SIG-M5 treated with dmso at 0.1 percent for 504 hours (cell line): ENCODE measurements around the gene OPCML.

Source experiments
- DNase-seq: peaks from one replicate; lab custom pipeline; 2025; ENCODE audit not compliant: unreplicated experiment; lab: John Stamatoyannopoulos, UW

OPCML gene

DNA sequence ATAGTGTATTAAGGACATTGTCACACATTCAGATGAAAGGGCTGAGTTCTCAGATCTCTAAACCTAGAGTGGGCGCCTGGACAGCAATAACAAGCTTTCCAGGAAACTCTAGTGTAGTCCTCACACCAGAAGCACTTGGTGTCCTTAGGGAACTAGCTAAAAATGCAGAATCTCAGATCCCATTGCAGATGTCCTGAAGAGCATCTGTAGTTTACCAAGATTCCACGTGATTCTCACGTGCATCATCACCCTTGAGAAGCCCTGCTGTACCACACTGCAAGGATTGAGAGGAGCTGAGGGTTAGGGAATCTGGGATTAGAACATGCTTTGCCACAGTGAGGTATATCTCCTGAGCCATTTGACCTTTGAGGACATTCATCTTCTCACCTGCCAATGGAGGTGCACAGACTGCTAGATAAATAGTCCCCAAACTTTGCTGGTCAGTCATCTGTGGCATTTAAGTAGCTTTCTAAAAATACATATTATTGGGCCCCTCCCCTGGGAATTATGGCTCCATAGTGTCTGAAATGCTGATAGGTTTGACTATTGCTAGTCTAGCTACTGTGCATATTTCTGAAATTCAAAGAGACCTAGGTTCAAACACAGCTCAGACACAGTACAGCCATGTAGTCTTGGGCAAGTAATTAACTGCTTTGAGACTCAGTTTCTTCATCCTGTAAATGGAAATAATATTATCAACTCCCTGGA is 1068.9 kb downstream of the OPCML start:
- DNase-seq, result no peak

DNA sequence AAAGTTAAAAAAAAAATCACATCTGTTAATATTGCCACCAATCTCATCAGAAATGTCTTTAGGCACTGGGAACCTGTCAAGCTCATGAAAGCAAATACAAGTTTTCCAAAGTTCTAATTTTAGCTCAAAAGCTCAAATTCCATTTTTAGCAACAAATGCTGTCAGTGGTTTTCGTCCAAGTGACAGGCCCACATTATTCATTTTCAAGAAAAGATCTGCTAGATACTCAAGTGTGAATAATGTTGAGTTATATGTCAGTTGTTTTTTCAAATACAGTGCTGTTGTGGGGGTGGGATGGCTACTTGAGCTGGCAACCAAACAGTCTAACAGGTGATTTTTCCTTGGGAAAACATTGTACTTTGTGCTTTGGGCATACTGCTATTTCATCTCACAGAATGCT is 1072.6 kb downstream of the OPCML start:
- DNase-seq, result no peak

DNA sequence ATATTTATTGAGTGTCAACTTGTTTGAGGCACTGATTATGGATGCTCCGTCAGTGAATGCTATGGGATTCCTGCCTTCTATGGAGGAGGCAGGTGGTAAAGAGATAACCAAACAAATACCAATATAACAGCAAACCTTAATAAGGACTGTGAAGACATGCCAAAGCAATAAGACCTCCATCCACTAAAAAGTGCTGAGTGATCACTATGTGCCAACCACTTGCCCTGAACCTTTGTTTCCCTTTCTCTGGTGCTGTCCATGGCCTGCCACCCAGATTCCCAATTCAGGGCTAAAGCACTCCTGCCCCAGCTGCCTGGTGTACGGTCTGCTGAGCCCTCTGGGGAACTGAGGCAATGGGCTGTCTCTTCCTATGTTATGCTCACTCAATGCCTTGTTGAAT is 1074.9 kb downstream of the OPCML start:
- DNase-seq, result no peak

DNA sequence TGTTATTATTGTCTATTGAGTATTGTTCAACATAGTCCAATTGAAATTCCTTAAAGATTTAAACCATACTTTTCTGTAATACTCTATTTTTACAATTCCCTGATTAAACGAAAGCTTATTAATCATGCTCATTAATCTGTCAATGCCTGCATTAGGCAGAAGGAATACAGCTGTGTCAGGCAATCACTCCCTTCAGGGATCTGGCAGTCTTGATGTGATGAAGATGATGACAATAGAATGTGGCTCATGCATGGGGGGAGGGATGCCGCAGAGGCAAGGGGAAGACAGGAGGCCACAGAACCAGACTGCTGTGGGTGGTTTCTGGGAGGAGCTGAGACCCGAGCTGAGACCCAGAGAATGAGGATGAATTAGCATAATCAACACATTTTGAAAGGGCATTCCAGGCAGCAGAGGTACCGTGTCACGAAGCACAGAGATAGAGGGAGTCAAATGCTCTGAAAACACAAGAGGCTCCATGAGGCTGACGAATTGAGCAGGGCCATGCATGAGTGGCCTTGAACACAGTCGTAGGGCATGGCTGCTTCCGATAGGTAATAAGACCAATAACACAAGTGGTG is 1075.5 kb downstream of the OPCML start:
- no peak for DNase-seq

DNA sequence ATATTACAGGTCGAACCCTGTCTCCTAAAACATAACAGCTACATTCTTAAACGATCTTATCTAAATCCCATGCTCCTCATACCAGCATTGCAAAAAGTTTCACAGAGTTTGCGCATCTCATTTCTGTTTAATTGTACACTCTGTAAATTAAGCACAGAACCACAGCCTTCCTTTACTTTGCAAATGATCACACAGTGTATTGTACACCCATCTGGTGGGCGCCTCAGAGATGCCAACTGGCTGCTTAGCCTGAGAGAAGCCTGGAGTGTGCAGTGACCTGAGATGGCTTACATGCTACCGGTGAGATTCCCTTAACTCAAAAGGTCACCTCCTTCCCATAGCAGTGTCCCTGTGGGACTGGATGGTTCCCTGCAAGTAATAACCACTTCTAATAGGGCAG is 1077.3 kb downstream of the OPCML start:
- DNase-seq, result no peak

DNA sequence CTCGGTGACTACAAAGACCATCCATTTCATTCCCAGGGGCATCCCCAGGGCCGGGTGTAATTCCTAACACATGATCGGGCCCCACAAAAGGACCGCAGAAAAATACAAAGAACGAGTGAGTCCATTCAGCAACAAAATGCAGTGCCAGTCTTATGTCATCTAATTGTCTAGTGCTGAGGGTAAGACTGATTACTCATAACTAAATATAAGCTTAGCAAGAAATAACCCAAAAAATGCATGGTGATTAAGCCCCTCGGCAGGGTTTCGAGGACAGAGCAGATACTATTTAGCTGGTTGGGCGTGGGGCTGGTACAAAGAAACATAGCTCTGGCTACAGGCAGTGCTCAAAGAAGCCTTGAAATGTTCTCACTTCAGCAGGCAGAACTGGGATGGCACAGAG is 1078.9 kb downstream of the OPCML start:
- no peak for DNase-seq

DNA sequence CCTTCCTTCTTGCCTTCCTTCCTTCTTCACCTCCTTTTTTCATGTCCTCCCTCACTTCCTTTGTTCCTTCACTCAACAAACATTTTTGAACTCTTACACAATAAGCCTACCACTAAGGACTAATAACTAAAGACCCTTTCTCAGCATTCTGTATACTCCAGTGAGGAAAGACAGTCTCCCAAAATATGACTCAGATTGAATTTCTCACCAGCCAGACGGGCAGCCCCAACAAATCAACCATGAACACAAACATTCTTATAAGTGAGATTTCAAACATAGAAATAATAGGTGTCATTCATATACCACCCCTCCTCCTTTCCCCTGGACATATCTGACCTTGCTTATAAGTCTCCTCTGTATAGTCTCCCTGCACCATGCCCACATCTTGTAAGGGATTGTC is 1079.7 kb downstream of the OPCML start:
- DNase-seq, result no peak

DNA sequence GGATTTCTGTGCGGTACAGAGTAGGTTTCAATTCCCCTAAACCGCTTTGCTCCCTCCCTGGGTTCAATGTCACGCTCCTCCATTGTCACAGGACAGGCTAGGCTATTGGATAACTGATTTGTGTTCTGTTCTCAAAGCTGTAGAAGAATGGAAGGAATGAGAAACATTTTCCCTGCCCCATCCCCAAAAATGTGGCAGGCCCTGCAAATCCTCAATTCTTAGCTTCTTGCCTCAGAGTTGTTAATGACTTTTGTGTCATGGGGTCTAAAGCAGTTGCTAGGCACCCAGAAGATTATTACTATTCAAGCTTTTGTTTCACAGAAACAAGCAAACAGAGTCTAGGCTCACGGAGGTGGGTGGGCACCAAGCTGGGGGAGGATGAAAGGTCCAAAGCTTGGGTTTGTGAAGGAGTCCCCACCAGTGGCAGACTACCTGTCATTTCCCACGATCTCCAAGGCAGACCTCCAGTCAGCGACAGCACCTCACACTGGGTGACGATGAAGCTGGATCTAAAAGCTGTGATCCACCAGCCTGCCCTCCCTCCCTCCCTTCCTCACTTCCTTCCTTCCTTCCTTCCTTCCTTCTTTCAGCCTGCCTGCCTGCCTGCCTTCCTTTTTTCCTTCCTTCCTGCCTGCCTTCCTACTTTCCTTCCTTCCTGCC is 1080.2 kb downstream of the OPCML start:
- no peak for DNase-seq

DNA sequence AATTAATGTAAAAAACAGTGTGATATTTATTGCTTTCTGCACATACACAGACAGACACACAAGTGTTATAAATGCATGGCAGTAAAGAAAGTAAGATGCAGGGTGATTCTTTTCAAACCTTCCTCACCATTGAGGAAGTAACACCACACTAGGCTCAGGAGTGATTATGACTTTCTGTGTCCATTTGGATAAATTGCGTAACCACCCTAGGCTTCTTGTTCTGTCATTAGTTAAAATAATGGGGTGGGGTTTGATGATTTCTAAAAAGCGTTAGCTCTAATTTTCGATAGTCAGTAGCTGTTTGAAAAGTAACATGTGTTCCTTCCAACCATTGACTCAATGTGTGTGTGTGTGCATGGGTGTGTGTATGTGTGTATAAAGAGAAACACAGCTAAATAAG is 1081.7 kb downstream of the OPCML start:
- DNase-seq, result no peak

DNA sequence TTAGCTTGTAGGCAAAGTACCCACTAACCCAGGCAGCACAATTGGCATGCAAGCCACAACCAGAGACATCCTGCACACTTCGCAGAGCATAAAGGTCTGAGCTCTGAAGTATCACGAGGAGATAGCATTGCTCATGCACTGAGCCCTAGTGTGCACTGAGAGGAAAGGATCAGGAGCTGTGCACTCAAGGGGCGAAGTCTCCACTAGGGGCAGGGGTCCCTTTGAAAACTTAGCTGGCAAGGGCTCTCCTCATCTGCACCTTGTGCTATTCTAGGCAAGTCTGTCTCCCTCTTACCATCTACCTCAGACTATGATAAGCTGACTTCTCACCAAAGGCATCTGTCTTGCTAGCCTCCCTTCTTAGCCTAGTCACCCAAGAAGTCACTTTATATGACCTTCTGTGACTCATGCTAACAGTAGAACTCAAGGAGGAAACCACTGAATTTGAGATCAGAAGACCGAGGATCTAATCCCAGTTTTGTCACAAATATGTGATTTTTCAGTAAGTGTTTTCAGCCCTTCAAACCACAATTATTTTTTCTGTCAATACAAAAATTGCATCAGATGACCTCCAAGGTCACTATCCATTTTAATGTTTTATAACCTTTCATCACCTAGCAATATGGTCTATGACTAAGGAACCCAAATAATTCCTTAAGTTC is 1083.8 kb downstream of the OPCML start:
- no peak for DNase-seq

DNA sequence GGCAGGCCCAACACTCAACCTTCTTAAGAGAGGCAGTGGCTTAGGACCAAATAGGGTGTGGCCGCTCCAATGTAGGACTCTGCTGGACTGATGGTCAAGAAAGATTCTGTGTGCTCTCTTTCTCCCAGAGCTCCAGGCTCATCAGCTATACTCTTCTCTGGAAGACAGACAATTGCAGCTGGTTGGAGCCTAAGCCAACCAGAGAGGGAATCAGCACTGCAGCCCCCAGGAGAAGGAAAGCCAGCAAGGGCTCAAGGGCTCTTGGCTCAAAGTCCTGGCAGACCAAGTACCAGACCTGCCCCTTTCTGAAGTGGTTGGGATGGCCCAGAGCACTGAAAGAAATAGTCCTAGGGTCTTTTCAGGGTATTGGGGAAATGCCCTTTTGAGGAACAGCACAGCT is 1084.5 kb downstream of the OPCML start:
- DNase-seq, result no peak

DNA sequence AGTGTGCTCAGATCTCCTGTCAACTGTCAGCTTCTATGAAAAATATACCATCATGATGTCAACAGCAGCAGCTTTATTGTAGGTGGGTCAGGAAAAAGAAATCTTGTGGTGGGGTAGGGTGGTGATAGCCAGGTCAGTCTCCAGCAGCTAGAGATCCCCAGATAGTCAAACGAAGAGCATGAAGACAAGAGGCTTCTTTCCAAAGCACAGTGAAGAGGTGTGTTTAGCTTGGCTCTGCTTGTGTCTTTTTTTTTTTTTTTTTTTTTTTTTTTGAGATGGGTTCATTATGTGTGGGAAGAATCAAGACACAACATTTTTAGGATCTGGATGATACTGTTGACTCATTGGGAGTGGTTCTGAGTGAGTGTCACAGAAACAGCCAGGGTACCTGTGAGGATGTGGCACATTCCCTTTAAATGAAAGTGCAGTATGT is 1086.4 kb downstream of the OPCML start:
- no peak for DNase-seq

DNA sequence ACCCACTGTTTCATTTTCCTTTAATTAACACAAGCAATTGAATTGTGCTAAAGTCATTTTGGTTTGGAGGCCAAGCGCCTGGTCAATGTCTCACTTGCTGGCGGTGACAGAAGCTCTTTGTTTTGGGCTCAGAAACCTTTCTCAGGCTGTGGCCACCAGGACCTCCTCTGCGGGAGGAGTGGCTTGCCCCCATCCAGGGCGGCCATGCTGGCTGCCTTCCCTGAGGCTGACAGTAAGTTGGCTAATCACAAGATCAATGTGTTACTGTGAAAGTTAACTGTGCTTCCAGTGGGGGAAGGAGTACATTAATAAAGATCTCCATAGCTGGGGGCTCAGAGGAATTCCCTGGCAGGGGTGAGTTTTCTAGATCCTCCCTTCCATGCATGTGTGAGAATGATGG is 1087.4 kb downstream of the OPCML start:
- no peak for DNase-seq

DNA sequence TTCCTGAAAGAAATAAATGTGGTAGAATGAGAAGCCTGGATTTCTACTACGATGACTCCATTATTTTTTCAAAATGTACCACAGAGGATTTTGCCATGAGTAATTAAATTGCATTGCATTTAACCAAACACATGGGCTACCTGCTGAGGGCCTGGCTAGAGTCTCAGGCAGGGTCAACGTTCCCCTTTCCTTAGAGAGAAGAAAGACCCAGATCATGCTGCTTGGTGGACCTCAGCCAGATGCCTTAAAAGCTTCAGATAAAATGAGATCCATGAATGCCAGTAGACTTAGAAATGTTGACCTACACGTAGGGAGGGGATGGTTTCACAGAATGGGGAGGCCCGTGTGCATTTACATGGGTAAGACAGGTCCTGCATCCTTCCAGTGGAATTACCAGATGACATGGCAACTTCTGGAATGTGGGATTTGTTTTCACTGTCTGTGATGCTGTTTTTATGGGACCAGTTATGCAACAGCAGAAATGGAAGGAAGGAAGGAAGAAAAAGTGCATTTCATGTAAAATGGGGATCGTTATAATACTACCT is 1092.5 kb downstream of the OPCML start:
- DNase-seq, result no peak

DNA sequence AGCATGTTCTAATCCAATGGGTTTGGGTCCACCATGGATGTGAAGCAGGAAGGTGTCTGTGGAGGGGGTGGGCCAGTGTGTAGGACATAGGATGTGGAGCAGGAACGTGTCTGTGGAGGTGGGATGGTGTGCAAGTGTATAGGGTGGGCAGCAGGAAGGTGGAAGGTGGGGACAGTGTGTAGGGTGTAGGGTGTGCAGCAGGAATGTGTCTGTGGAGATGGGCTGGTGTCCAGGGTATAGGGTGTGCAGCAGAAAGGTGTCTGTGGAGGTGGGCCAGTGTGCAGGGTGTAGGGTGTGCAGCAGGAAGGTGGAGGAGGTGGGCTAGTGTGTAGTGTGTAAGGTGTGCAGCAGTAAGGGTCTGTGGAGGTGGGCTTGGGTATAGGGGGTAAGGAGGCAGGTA is 1093.9 kb downstream of the OPCML start:
- no peak for DNase-seq

DNA sequence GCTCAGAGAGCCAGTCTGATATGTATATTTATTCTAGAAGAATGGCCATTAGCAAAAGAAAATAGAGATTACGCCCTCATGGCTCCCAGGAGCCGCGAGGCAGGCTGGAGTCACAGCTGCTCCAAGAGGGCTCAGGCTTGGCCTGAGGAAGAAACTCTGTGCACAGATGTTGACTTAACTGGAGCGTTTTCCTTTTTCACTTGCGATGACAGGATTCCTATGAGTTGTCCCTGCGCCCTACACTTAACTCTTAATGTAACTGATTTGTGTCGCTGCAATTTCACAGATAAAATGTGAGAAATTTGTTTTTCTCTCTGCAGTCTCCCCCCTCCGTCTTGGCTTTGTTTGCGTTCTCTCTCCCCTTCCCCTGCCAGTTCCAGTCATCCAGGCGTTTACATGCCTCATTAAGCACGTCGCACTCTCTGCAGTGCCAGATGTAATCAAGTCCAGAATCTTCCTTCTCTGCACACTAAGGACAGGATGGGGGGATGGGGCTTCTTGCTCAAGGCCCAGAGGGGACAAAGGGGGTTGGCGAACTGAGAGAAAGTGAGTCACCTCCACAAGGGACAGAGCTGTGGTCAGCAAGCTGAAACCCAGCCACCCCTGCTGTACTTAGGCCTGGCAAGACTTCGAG is 1101.8 kb downstream of the OPCML start:
- DNase-seq, result no peak

DNA sequence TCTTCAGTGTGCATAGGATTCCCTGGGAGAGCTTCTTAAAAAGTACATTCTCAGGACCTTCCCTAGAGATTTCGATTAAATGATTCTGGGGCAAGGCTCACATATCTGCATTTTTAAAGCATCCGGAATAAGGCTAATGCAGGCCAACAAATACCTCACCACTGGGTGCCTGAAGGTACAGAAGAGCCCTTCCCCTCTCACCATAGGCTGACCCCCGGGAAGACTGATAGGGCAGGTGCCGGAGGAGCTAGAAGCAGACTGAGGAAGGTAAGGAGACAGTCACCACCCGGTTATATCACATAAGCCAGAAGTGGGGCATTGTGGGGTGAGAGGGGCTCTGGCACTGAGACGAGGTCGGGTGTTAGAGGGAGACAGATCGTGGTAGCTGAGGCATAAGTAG is 1102.6 kb downstream of the OPCML start:
- DNase-seq, result no peak

DNA sequence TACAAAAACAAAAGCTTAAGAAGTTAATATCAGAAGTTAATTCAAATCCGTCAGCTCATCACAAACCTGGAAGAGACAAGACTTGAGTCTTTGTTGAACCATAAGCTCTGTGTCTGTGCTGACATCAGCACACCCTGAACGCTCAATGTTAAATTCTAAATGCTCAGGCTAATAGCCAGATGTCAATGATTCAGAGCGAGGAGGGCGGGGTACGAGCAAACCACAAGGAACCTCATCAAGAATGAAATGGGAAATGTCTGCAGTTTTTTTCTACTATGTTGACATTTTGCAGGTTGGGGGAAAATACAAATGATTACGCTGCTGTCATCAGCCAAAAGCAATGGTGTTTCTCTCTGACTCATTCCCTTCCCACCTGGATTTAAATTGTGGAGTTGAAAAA is 1104.7 kb downstream of the OPCML start:
- DNase-seq, result no peak

DNA sequence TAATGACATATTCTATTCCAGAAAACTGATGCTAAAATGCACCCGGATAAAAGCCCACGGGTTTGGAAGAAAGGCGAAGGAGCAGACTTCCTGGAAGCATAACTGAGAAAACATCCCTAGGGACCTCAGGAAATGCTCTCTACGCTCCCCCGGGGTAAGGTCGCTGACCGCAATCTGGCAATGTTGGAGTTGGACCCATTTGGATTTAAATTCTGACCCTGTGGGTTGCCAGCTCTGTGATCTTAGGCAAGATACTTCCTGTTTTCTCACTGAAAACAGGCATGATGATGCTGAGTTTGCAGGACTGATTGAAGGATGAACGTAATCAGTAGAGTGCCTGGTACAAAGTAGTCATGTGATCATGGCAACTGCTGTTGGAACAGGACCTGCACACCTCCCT is 1107.9 kb downstream of the OPCML start:
- DNase-seq, result no peak

DNA sequence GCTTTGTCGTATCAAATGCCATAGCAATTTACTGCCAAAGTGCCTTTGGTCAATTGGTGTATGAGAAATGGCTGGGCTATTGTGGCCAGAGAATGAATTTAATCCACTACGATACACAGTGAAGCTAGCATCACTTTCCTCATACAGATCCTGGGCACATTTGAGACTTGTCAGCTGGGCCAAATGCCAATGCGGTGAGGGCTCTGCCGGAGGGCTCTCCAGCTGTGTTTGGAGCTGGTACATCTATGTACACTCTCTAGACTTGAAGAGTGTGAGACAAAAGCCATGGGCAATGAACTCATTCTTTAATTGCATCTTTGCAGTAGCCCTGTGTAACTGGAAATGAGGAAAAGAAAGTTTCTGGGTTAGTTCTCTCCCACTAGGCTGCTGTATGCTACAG is 1109.0 kb downstream of the OPCML start:
- no peak for DNase-seq

DNA sequence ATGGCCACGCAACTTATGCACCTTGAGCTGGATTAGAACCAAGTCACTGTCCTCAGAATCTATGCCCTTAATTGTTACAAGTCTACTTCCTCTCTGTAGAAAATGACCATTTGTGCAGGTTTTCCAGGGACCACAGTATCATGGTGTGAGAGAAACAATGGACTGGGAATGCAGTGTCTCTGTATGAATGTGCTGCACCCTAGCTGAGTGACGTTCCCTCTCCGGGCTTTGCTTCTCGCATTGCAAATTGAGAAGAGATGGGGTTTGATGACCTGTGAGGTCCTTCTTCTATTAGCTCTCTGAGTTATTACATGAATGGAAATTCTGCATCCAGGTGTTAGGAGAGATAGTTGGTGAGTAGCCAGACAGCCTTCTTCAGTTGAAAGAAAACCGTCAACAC is 1109.6 kb downstream of the OPCML start:
- no peak for DNase-seq
